ENCODE measurements around the gene RFC4. TPM values are rescaled to one million over a fixed set of nuclear protein-coding genes. Genes with fewer than 3 reads are reported as not detected.

RFC4 gene
- total and polyA plus RNA-seq, 9 of the 15 experiments (the other 6 are each of a cell fraction or from before 2014, with no cell fraction given) = 105 to 227 (median 180) TPM

DNA sequence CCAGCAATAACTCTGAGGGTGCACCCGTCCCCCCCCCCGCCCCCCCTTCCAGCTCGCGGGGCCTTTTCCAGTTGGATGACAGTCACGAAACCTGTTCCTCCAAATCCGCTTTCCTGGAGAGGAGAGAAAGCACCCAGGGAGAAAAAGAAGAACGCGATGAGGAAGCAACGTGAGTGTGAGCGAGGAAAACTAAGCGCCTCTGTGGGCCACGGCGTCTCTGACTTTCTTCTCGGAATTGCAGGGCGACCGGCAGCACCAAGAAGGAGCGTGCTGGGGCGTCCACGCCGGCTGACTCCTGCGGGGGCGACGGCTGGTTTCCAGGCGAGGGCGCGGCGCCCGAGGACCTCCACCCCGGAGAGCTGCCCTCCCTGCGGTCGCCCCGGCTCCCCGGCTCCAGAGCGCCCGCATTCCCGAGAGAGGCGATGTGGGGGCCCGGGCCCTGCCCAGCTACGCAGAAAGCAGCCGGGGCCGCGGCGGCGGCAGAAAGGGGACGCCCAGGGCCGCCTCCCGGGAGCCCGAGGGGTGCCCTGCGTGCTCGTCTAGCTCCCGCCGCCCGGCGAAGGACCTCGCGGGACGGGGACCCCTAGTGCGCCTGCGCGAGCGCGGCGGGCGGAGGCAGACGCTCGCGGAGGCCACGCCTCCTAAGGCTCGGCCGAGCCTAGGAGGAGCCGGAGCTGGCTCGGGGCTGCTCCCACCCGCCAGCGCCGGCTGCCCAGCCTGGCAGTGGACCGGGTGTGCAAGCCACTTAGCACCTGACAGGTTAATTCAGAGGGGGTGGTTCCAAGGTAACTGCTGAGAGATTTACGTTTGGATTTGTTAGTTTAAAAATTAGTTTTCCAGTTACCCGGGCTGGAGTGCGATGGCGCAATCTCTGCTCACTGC lies 20.9 kb upstream of the RFC4 start (continued):
- TF ChIP-seq, protein P1, sequence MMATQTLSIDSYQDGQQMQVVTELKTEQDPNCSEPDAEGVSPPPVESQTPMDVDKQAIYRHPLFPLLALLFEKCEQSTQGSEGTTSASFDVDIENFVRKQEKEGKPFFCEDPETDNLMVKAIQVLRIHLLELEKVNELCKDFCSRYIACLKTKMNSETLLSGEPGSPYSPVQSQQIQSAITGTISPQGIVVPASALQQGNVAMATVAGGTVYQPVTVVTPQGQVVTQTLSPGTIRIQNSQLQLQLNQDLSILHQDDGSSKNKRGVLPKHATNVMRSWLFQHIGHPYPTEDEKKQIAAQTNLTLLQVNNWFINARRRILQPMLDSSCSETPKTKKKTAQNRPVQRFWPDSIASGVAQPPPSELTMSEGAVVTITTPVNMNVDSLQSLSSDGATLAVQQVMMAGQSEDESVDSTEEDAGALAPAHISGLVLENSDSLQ (IDR thresholded peaks at IDR 0.05) = no peak
- no peak for TF ChIP-seq ZNF274 (IDR thresholded peaks at IDR 0.05; ENCODE audit: borderline replicate concordance, low read depth, low read length)
- TF ChIP-seq, protein P2, sequence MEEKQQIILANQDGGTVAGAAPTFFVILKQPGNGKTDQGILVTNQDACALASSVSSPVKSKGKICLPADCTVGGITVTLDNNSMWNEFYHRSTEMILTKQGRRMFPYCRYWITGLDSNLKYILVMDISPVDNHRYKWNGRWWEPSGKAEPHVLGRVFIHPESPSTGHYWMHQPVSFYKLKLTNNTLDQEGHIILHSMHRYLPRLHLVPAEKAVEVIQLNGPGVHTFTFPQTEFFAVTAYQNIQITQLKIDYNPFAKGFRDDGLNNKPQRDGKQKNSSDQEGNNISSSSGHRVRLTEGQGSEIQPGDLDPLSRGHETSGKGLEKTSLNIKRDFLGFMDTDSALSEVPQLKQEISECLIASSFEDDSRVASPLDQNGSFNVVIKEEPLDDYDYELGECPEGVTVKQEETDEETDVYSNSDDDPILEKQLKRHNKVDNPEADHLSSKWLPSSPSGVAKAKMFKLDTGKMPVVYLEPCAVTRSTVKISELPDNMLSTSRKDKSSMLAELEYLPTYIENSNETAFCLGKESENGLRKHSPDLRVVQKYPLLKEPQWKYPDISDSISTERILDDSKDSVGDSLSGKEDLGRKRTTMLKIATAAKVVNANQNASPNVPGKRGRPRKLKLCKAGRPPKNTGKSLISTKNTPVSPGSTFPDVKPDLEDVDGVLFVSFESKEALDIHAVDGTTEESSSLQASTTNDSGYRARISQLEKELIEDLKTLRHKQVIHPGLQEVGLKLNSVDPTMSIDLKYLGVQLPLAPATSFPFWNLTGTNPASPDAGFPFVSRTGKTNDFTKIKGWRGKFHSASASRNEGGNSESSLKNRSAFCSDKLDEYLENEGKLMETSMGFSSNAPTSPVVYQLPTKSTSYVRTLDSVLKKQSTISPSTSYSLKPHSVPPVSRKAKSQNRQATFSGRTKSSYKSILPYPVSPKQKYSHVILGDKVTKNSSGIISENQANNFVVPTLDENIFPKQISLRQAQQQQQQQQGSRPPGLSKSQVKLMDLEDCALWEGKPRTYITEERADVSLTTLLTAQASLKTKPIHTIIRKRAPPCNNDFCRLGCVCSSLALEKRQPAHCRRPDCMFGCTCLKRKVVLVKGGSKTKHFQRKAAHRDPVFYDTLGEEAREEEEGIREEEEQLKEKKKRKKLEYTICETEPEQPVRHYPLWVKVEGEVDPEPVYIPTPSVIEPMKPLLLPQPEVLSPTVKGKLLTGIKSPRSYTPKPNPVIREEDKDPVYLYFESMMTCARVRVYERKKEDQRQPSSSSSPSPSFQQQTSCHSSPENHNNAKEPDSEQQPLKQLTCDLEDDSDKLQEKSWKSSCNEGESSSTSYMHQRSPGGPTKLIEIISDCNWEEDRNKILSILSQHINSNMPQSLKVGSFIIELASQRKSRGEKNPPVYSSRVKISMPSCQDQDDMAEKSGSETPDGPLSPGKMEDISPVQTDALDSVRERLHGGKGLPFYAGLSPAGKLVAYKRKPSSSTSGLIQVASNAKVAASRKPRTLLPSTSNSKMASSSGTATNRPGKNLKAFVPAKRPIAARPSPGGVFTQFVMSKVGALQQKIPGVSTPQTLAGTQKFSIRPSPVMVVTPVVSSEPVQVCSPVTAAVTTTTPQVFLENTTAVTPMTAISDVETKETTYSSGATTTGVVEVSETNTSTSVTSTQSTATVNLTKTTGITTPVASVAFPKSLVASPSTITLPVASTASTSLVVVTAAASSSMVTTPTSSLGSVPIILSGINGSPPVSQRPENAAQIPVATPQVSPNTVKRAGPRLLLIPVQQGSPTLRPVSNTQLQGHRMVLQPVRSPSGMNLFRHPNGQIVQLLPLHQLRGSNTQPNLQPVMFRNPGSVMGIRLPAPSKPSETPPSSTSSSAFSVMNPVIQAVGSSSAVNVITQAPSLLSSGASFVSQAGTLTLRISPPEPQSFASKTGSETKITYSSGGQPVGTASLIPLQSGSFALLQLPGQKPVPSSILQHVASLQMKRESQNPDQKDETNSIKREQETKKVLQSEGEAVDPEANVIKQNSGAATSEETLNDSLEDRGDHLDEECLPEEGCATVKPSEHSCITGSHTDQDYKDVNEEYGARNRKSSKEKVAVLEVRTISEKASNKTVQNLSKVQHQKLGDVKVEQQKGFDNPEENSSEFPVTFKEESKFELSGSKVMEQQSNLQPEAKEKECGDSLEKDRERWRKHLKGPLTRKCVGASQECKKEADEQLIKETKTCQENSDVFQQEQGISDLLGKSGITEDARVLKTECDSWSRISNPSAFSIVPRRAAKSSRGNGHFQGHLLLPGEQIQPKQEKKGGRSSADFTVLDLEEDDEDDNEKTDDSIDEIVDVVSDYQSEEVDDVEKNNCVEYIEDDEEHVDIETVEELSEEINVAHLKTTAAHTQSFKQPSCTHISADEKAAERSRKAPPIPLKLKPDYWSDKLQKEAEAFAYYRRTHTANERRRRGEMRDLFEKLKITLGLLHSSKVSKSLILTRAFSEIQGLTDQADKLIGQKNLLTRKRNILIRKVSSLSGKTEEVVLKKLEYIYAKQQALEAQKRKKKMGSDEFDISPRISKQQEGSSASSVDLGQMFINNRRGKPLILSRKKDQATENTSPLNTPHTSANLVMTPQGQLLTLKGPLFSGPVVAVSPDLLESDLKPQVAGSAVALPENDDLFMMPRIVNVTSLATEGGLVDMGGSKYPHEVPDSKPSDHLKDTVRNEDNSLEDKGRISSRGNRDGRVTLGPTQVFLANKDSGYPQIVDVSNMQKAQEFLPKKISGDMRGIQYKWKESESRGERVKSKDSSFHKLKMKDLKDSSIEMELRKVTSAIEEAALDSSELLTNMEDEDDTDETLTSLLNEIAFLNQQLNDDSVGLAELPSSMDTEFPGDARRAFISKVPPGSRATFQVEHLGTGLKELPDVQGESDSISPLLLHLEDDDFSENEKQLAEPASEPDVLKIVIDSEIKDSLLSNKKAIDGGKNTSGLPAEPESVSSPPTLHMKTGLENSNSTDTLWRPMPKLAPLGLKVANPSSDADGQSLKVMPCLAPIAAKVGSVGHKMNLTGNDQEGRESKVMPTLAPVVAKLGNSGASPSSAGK (IDR thresholded peaks at IDR 0.05) = peak; percentile 63
- TF ChIP-seq PTRF (tag; IDR thresholded peaks at IDR 0.05) = no peak
- TF ChIP-seq RBM15 (IDR thresholded peaks at IDR 0.05; ENCODE audit: insufficient read depth, low read length) = no peak
- TF ChIP-seq, protein P3, sequence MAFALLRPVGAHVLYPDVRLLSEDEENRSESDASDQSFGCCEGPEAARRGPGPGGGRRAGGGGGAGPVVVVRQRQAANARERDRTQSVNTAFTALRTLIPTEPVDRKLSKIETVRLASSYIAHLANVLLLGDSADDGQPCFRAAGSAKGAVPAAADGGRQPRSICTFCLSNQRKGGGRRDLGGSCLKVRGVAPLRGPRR (CRISPR knock-in tag; IDR thresholded peaks at IDR 0.05) = no peak
- TF ChIP-seq, protein P4, sequence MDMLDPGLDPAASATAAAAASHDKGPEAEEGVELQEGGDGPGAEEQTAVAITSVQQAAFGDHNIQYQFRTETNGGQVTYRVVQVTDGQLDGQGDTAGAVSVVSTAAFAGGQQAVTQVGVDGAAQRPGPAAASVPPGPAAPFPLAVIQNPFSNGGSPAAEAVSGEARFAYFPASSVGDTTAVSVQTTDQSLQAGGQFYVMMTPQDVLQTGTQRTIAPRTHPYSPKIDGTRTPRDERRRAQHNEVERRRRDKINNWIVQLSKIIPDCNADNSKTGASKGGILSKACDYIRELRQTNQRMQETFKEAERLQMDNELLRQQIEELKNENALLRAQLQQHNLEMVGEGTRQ (CRISPR knock-in tag; IDR thresholded peaks at IDR 0.05) = no peak
- no peak for TF ChIP-seq ELF1 (tag; IDR thresholded peaks at IDR 0.05)
- no peak for TF ChIP-seq KHSRP (IDR thresholded peaks at IDR 0.05)
- TF ChIP-seq TBP (optimal IDR thresholded peaks at IDR 0.05; ENCODE audit: low read depth, low read length) = peak; percentile 50
- no peak for TF ChIP-seq JUNB (CRISPR knock-in tag; conservative IDR thresholded peaks at IDR 0.05)
- TF ChIP-seq TEAD2 (tag; IDR thresholded peaks at IDR 0.05) = no peak

Measured in K562 (cell line).